ENCODE measurements around the gene TMEM181.

Gene TMEM181

GRCh38 chr6:158684311-158684710 lies 124.4 kb downstream of the TMEM181 start:
- FAIRE-seq = no peak
- TF ChIP-seq POLR2AphosphoS5 (IDR thresholded peaks at IDR 0.05; ENCODE audit: low read depth, low read length) = no peak
- TF ChIP-seq TAF1 (IDR thresholded peaks at IDR 0.05; ENCODE audit: borderline replicate concordance, low read depth, low read length) = no peak
- no peak for TF ChIP-seq POLR2A (IDR thresholded peaks at IDR 0.05; ENCODE audit: low read depth, low read length)
- no peak for DNase-seq (ENCODE audit: insufficient read length)

- FAIRE-seq (no peak), DNase-seq (ENCODE audit: insufficient read length) (no peak)
- TF ChIP-seq POLR2A (IDR thresholded peaks at IDR 0.05; ENCODE audit: low read depth, low read length) (no peak), POLR2AphosphoS5 (IDR thresholded peaks at IDR 0.05; ENCODE audit: low read depth, low read length) (no peak), TAF1 (IDR thresholded peaks at IDR 0.05; ENCODE audit: borderline replicate concordance, low read depth, low read length) (no peak)
These were observed 124.9 kb downstream of the TMEM181 start for GRCh38 chr6:158684745-158685324.

All from GM12892 (cell line).